C4-2B (cell line): ENCODE data around the gene GNAT2.

Source experiments
- CTCF ChIP-seq: fragments of 450-650 bp; conservative IDR thresholded peaks from 2 replicates; pipeline ENCODE4 v1.5.1; 2017; ENCODE audit warnings: mild to moderate bottlenecking
- ZFX ChIP-seq: fragments of 450-650 bp; IDR thresholded peaks from 2 replicates; pipeline ENCODE4 v1.6.1; 2017

GRCh38 chr1:109653306-109653705 lies 33.9 kb upstream of the GNAT2 start:
- TF ChIP-seq CTCF (no peak), ZFX (no peak)
